Lower lobe of right lung (tissue), 2 donors: Measurements from ENCODE around the gene POU2AF2. TPM values are rescaled to one million over a fixed set of nuclear protein-coding genes. Genes with fewer than 3 reads are reported as not detected.

Experiments
- ATAC-seq, 2 donors: fragments of 200-7000 bp; cut with Tn5 transposase; one replicate each; pipeline ENCODE4 v1.9.1; 2020 to 2022; ENCODE audit warnings: mild to moderate bottlenecking in 2 of 2, moderate library complexity in 2 of 2
- DNase-seq: peaks from one replicate; pipeline ENCODE4 v3.0.0-alpha.2; 2020
- H3K27ac ChIP-seq: fragments of 200-600 bp; one replicate; pipeline ENCODE4 v1.8.0; 2022
- H3K27me3 ChIP-seq: fragments of 200-600 bp; one replicate; pipeline ENCODE4 v1.8.0; 2022; ENCODE audit warnings: low read depth
- H3K36me3 ChIP-seq: fragments of 200-600 bp; one replicate; pipeline ENCODE4 v1.8.0; 2022; ENCODE audit warnings: mild to moderate bottlenecking
- H3K4me1 ChIP-seq: fragments of 200-600 bp; one replicate; pipeline ENCODE4 v1.8.0; 2022
- H3K4me3 ChIP-seq: fragments of 200-600 bp; one replicate; pipeline ENCODE4 v1.8.0; 2022; ENCODE audit warnings: mild to moderate bottlenecking
- H3K9me3 ChIP-seq: fragments of 200-600 bp; one replicate; pipeline ENCODE4 v1.8.0; 2022
- CTCF ChIP-seq: fragments of 200-600 bp; IDR thresholded peaks from one replicate; pipeline ENCODE4 v1.8.0; 2022; ENCODE audit warnings: antibody characterized with exemption, mild to moderate bottlenecking
- intact Hi-C: fragments of 100-400 bp; cut with DNase I; formaldehyde crosslinking; loops from one replicate; pipeline ENCODE4 v1.11.0; 2022
- total RNA-seq: library from RNA; stranded (reverse); fragmentation: NEBNext Ultra II Directional; extraction: Animal tissue kit (Norgen Biotek cat#: 25700); gene quantifications from one replicate; pipeline ENCODE4 v1.2.1, GENCODE V29; 2021
- donor health status: DM: no; HTN: yes; CAD: no; lungs with severe emphysema.

The POU2AF2 gene
- total RNA-seq, 1 donor from 2014 or later: not detected

- DNase-seq (no peak), ATAC-seq (no peak)
- intact Hi-C loops: no loop called here
- H3K27ac ChIP-seq: no peak overlapping the region
- H3K27me3 ChIP-seq: peaks cover 16% of the 10 kb centered on the region
- H3K9me3 ChIP-seq: no peaks in the 10 kb centered on the region
- no peak overlapping the region for H3K4me3 ChIP-seq
- H3K36me3 ChIP-seq: no peaks in the 10 kb centered on the region
- TF ChIP-seq CTCF: no peak
- peaks cover 26% of the 10 kb centered on the region for H3K4me1 ChIP-seq
Measured at GRCh38 chr11:111301004-111301841, 55.7 kb downstream of the POU2AF2 start.

- DNase-seq (no peak), ATAC-seq (no peak)
- H3K4me1 ChIP-seq: peaks cover 26% of the 10 kb centered on the region
- peaks cover 18% of the 10 kb centered on the region for H3K27me3 ChIP-seq
- intact Hi-C loops: no loop called here
- H3K4me3 ChIP-seq: no peak overlapping the region
- H3K9me3 ChIP-seq: no peaks in the 10 kb centered on the region
- H3K36me3 ChIP-seq: no peaks in the 10 kb centered on the region
- no peak for TF ChIP-seq CTCF
- H3K27ac ChIP-seq: no peak overlapping the region
Measured at GRCh38 chr11:111301842-111302118, 56.3 kb downstream of the POU2AF2 start.

- peak; percentile 72 to 75 for ATAC-seq
- H3K9me3 ChIP-seq: no peaks in the 10 kb centered on the region
- H3K4me3 ChIP-seq: no peak overlapping the region
- peaks cover 26% of the 10 kb centered on the region for H3K4me1 ChIP-seq
- peaks cover 19% of the 10 kb centered on the region for H3K27me3 ChIP-seq
- TF ChIP-seq CTCF: no peak
- no peaks in the 10 kb centered on the region for H3K36me3 ChIP-seq
- DNase-seq: peak; percentile 74
- peak overlapping the region; percentile 70 for H3K27ac ChIP-seq
- intact Hi-C loops: no loop called here
Measured at GRCh38 chr11:111302298-111302697, 56.8 kb downstream of the POU2AF2 start.

- no peak for TF ChIP-seq CTCF
- H3K27ac ChIP-seq: peak overlapping the region; percentile 70
- ATAC-seq: peak; percentile 77 to 82
- intact Hi-C loops: no loop called here
- H3K9me3 ChIP-seq: no peaks in the 10 kb centered on the region
- H3K4me1 ChIP-seq: peaks cover 24% of the 10 kb centered on the region
- peak; percentile 56 for DNase-seq
- no peaks in the 10 kb centered on the region for H3K36me3 ChIP-seq
- H3K27me3 ChIP-seq: peaks cover 19% of the 10 kb centered on the region
- H3K4me3 ChIP-seq: peak overlapping the region; percentile 24
Measured at GRCh38 chr11:111303461-111303860, 57.9 kb downstream of the POU2AF2 start.

GRCh38 chr11:111305162-111305802 lies 59.8 kb downstream of the POU2AF2 start:
- Histone ChIP-seq H3K4me1 (peaks cover 12% of the 10 kb centered on the region), H3K36me3 (no peaks in the 10 kb centered on the region), H3K27me3 (peaks cover 3% of the 10 kb centered on the region), H3K9me3 (no peaks in the 10 kb centered on the region), H3K27ac (no peak overlapping the region), H3K4me3 (peak overlapping the region; percentile 24)
- DNase-seq (no peak), ATAC-seq (no peak)
- intact Hi-C loops: no loop called here
- no peak for TF ChIP-seq CTCF
